CD4-positive, alpha-beta T cell treated with Interleukin-12 subunit alpha and Interleukin-12 subunit beta, for 1 hour (primary cell): ENCODE measurements around the gene SNRNP70.
A peak's percentile ranks its signal among the peaks of the same experiment; 100 is the strongest.

ENCODE experiments used
- DNase-seq: peaks from one replicate; pipeline ENCODE4 v3.0.0-alpha.2; 2020

Gene SNRNP70

DNA sequence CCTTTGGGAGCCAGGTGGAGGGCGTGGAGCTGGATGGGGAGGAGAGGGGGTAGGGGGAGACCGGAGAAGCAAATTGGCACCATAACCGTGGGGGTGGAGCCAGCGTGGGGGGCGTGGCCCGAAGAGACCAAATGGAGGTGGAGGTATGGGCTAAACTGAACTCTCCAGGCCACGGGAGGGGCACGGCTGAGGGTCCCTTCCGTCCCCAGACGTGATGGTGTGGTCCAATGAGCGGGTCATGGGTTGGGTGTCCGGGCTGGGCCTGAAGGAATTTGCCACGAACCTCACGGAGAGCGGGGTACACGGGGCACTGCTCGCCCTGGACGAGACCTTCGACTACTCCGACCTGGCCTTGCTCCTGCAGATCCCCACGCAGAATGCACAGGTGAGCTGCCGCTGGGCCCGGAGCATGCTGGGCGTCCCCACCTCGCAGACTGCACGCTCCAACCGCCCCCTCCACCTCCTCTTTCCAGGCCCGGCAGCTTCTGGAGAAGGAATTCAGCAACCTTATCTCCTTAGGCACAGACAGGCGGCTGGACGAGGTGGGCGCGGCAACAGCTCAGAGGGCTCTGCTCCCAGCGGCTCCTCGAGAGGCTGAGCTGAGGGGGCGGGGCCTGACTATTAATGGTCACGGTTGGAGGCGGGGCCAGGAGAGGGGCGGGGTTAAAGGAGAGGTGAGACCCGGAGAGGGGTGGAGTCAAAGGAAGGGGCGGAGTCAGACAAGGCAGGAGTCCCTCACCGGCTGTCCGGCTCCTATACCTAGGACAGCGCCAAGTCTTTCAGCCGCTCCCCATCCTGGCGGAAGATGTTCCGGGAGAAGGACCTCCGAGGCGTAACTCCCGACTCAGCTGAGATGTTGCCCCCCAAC is 63.8 kb downstream of the SNRNP70 start:
- peak; percentile 86 for DNase-seq

DNA sequence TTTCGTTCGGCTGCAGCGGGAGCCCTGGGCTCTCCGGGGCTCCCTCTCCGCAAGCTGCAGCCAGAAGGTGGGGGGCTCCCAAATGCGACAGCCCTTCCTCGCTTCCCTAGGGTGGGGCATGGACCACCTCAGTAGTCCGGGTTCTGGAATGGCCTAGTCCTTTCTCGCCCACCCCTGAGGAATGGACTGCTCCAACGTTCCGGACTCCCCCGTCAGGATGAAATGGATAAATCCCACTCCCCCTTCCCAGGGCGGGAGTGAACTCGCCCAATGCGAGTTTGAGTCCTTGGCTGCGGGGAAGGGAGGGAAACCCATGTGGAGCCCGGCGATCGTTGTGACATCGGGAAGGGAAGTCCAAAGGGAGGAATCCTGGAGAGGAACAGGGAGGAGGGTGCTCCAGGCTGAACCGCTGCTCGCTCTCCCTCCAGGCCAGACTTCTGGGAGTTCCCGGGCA is 64.4 kb downstream of the SNRNP70 start:
- no peak for DNase-seq

DNA sequence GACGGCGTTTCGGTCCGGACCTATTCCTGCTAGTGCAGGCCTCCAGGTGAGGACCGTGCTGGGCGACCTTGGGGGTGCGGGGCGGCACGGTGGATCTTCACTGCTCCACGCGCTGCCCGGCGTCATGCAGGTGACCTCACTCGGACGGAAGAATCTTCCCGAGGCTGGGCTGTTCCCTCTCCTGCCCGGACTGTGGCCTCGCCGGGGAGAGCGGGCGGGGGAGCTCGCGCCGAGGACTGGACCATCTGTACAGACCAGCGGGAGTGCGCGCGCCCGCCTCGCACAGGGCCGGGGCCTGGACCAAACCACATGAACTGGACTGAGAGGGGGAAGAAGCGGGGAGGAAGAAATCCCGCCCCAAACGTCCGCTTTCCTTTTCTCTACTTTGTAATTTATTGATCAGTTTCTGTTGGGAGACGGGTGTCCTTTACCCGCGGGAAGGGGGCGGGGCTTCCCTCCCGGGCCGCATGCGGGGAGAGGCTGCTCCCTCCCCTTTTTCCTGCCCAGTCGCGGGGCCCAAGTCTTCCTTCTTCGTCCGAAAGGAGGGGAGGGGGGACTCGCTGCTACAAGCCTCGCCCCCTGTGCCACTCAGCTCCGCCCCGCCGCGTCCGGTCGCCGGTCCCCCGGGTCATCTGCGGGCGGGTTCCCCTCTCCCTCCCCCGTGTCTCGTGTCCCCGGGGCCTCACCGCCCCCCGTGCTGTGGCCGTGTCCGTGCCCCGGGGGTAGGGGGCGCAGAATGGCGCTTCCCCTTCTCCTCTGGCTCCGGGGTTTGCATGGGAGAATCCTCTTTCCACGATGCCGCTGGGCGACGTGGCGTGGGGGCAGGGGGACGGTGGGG is 65.1 kb downstream of the SNRNP70 start:
- DNase-seq = peak; percentile 48

DNA sequence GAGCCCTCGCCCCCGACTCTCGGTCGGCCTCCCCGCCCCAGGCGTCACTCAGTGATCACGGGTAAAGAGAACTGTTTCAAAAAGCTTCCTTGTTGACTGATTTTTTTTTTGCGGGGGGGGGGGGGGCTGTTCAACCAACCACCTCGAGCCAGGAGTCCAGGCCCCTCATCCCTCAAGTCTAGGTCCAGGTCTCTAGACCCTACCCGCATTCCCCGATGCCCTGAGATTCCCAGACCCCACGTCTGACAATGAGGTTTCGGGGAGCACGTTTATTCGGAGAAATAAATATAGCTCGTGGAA is 65.6 kb downstream of the SNRNP70 start:
- DNase-seq = no peak

DNA sequence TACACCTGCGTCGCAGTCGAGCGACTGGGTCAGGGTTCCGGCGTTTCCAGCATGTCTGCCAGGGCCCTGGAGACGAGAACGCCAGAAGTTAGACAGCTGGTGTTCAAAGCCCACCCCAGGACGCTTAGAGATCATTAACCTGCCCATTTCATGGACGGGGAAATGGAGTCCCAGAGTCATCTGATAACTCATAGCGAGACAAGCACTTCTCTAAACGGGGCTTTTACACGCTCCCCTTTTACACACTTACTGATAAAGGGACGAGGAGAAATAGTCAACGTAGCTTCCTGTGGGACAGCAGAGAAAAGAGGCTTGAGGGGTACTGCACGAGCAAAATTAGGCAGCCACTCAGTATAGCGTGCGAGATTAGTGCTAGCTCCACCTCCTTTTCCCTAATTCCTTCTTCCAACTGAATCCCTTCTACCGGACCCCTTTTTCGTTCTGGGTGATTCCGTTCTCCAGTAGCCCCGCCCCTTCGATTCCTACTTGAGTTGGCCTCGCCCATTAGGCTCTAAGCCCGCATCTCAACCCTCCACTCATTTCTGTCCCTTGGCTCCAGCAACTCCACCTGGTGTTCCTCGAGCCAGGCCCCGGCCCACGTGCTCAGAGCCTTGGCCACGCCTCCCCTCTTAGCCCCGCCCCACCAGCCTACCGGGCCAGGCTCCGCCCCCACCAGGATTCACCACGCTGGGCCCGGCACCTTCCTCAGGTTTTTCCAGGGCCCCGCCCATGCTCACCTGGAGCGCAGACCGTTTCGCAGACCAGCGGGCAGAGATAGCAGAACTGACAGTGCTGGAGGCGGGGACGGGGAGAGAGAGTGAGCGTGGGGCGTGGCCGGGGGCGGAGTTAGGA is 66.2 kb downstream of the SNRNP70 start:
- peak; percentile 35 for DNase-seq

DNA sequence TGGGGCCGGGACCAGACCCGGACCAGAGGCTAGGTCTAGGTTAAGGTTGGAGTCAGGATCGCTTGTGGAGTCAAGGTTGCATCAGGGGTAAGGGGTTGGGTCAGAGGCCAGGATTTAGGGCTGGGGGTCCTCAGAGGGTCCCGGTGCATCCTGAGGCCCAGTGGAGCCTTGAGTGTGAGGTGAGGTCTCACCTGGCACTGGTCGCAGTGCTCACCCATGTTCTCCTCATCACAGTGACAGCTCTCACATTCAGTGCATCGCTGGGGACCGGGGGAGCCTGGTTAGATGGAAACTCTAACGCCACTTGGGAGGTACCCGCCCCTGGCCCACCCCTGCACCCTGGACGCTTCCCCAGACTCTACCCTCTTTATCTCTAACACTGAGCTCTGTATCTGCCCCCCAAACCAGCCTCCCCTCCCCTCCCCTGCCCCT is 66.9 kb downstream of the SNRNP70 start:
- DNase-seq = no peak

DNA sequence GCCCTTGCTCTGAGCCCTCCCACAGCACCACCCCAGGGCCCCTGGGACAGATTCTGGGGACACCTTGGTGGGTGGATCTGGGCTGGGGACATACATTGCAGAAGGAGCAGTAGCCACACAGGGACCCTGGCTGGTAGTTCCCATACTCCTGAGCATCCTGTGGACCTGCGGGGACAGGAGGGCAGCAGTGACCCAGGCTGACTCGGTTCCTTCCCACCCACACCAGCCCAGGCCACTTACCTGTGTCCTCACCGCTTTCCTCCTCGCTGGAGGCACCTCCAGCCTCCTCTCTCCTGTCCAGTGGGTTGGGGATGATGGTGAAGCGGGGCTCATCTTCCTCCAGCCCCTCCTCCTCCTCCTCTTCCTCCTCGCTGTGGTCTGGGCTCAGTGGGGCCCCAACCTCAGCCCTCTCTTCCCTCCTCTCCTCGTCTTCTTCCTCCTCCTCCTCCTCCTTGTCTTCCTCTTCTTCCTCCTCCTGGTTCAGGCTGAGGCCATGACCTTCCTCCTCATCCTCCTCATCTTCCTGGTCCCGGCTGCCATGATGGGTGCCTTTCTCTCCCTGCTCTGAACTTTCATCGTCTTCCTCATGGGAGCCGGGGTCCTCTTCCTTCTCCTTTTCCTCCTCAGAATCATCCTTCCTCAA is 68.0 kb downstream of the SNRNP70 start:
- DNase-seq = no peak

DNA sequence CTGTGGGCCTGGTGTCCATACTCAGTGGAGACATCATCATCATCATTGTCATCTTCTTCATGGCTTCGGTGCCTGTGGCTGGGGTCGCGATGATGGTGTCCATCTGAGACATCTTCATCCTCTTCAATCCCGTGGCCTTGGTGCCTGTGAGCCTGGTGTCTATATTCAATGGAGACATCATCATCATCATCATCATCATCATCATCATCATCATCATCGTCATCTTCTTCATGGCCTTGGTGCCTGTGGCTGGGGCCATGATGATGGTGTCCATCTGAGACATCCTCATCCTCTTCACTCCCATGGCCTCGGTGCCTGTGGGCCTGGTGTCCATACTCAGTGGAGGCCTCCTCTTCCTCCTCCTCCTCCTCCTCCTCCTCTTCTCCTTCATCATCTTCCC is 69.0 kb downstream of the SNRNP70 start:
- DNase-seq = no peak

DNA sequence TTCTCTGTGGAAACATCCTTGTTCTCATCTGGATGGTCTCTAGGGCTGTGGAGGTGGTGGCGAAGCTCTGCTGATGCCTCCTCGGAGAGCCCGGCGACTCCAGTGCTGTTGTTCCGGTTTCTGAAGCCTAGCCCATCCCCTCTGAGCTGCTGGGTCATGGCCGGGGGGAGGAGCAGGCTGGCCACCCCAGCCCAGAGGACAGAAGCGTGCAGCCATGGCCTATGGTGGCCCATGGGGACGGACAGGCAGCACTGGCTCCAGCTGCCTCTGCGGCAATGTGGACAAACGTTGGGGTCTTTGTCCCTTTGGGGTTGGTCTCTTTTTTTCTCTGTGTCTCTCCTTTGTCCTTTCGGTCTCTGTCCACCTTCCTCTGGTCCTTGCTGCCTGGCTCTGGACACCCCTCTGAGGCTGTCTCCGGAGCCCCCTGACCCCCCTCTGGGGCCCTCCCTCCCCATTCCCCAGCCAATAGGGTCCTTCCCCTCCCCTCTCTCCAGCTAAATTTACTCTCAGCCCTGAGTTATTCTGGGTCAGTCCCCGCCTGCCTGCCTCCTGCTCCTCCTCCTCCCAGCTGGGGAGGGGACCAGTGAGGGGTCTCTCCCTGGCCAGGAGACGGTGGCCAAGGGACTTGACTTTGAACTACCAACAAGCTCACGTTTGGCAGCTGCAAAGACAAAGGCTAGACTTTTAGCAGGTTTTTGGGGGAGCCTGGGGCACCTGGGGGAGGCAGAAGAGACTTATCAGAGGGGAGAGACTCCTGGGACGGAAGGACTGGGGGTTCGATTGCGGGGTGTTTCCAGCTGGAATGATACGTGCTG is 70.0 kb downstream of the SNRNP70 start, which contains the start of gene HRC:
TSS of gene HRC (minus strand) at position 392 of the 815 bp plus-strand sequence. CDS start at position 233, 159 bp downstream.
- DNase-seq = no peak

DNA sequence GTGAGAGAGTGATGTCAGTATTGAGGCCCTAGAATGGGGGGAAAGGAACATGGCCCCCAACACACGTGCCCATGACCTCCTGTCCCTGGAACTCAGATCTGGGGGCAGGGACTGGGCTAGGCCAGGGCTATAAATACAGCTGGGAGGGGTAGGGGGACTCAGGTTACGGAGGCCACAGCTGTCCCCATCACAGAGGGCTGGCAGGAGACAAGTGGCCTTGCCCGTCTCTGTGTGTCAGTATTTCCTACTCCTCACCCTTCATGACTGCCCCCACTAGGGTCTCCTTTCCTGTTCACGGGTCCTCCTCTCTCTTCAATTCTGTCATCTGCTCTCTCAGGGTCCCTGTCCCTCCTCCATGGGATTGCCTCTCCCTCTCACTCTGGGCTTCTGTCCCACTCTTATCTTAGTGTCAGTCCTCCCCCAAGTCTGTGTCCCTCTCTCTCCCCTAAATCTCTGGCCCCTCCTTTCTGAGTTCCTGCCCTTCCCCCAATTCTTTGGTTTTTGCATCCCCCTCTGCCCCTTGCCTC is 70.6 kb downstream of the SNRNP70 start:
- DNase-seq = no peak

DNA sequence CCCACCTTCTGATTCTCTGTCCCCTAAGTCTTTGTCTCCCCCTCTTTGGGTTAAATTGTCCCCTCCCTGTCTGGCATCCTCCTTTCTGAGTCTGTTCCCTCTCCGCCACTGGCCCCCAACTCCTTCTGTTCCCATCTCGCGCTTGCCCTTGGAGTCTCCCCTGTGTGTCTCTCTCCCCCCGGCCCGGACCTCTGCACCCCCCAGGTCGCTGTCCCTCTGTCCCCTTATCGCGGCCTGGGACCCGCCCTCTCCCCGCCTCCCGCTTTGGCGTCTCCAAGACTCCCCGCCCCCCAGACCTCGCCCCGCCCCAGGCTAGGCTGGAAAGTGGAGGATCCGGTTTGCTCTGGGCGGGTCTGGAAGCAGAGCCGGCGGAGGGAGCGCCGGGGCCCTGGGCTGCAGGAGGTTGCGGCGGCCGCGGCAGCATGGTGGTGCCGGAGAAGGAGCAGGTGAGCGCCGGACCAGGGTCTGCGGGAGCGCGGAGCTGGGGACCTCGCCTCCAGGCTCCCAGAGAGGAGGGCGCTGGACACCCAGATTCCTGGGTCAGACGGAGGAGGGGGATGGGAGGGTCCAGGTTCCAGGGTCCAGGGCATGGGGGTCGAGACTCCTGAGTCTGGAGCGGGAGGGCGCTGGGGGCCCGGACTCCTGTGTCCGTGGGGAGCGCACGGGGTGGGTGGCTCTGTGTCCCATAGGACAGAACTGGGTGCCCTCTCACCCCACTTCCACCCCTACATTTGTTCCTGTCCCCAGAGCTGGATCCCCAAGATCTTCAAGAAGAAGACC is 72.4 kb downstream of the SNRNP70 start, which contains the start of gene TRPM4:
TSS of gene TRPM4 (plus strand) at position 348 of the 780 bp plus-strand sequence. CDS start at position 423, 75 bp downstream.
- DNase-seq = peak; percentile 26
